ENCODE data around the gene IGFBP4.

DNA sequence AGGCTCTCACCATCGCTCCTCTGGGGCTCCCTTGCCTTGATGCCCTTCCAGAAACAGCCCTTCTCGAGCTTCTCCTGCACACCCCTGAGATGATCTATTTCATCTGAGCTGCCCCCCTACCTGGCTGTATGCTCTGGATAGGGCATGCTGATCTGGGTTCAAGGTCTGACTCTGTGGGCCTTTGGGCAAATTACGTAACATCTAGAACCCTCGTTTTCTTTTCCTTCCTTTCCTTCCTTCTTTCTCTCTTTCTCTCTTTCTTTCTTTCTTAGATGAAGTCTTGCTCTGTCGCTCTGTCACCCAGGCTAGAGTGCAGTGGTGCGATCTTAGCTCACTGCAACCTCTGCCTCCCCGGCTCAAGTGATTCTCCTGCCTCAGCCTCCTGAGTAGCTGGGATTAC, 37.9 kb downstream of the IGFBP4 start:
- TF ChIP-seq, protein P1, sequence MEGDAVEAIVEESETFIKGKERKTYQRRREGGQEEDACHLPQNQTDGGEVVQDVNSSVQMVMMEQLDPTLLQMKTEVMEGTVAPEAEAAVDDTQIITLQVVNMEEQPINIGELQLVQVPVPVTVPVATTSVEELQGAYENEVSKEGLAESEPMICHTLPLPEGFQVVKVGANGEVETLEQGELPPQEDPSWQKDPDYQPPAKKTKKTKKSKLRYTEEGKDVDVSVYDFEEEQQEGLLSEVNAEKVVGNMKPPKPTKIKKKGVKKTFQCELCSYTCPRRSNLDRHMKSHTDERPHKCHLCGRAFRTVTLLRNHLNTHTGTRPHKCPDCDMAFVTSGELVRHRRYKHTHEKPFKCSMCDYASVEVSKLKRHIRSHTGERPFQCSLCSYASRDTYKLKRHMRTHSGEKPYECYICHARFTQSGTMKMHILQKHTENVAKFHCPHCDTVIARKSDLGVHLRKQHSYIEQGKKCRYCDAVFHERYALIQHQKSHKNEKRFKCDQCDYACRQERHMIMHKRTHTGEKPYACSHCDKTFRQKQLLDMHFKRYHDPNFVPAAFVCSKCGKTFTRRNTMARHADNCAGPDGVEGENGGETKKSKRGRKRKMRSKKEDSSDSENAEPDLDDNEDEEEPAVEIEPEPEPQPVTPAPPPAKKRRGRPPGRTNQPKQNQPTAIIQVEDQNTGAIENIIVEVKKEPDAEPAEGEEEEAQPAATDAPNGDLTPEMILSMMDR (IDR thresholded peaks at IDR 0.05) = no peak
- no peak for TF ChIP-seq POLR2A (IDR thresholded peaks at IDR 0.05)

Data from heart left ventricle (tissue), 13 donors.